Esophagus (tissue), 2 donors: Measurements from ENCODE around the gene MCCD1. TPM values are rescaled to one million over a fixed set of nuclear protein-coding genes. Genes with fewer than 3 reads are reported as not detected.
A peak's percentile ranks its signal among the peaks of the same experiment; 100 is the strongest.
"Not testable (repeated sequence)": the region's sequence is repeated elsewhere in the genome, so short reads cannot be mapped to it uniquely, and the experiment has no call there.

ENCODE experiments used
- H3K27ac ChIP-seq, 2 donors: one replicate each; pipeline ENCODE4 v1.5.1; 2013; ENCODE audit warnings: low read depth in 2 of 2, mild to moderate bottlenecking in 2 of 2, inconsistent platforms in 1 of 2, low read length in 1 of 2, moderate library complexity in 1 of 2
- H3K27me3 ChIP-seq, 2 donors: one replicate each; pipeline ENCODE4 v1.6.1; 2013; ENCODE audit warnings: low read length in 2 of 2, control low read depth in 1 of 2, mild to moderate bottlenecking in 1 of 2; ENCODE audit not compliant: insufficient read depth in 2 of 2, control insufficient read depth in 1 of 2
- H3K36me3 ChIP-seq, 2 donors: one replicate each; pipeline ENCODE4 v1.6.1; 2013; ENCODE audit warnings: low read length in 1 of 2; ENCODE audit not compliant: control insufficient read depth in 2 of 2, insufficient read depth in 2 of 2
- H3K4me1 ChIP-seq, 2 donors: one replicate each; pipeline ENCODE4 v1.6.1; 2013; ENCODE audit warnings: low read length in 1 of 2; ENCODE audit not compliant: control insufficient read depth in 2 of 2, insufficient read depth in 2 of 2
- H3K4me3 ChIP-seq, 2 donors: one replicate each; pipeline ENCODE4 v1.5.1; 2013; ENCODE audit warnings: low read length in 2 of 2, mild to moderate bottlenecking in 2 of 2, low read depth in 1 of 2, moderate library complexity in 1 of 2
- H3K9me3 ChIP-seq, 2 donors: one replicate each; pipeline ENCODE4 v1.6.1; 2013; ENCODE audit warnings: mild to moderate bottlenecking in 2 of 2, low read depth in 1 of 2, low read length in 1 of 2, moderate library complexity in 1 of 2; ENCODE audit not compliant: control insufficient read depth in 2 of 2, insufficient read depth in 1 of 2
- WGBS, 2 donors: extraction: QIAGEN DNeasy Blood & Tissue Kit; methylation state at CpG; one replicate each; pipeline ENCODE4 v1.1.7; 2013; 5-methylcytosine and 5-hydroxymethylcytosine counted together
- polyA plus RNA-seq, 2 donors: library from polyadenylated mRNA; stranded (reverse); fragments of 200-250 nt; gene quantifications; one replicate each; pipeline ENCODE4 v1.2.3, GENCODE V29; 2013
- donor health status: healthy with polysubstance abuse.
- donor health status: Bipolar disorder and iron deficiency.

Gene MCCD1
- polyA plus RNA-seq, 2 donors = not detected

GRCh38 chr6:31490115-31490873 is 38.5 kb upstream of the MCCD1 start:
- no peaks in the 10 kb centered on the region for H3K27me3 ChIP-seq
- no peak overlapping the region for H3K4me3 ChIP-seq
- no peaks in the 10 kb centered on the region for H3K9me3 ChIP-seq
- no peak overlapping the region for H3K27ac ChIP-seq
- H3K36me3 ChIP-seq = no peaks in the 10 kb centered on the region
- H3K4me1 ChIP-seq = peaks cover 0 to 2% of the 10 kb centered on the region in 2 donors
- WGBS, 2 donors = 54 to 73% methylated on average over 16 of the region's 16 CpGs

- H3K27me3 ChIP-seq, H3K4me1 ChIP-seq: not testable (repeated sequence)
- peak overlapping the region; percentile 39 to 56 for H3K4me3 ChIP-seq
Measured at GRCh38 chr6:31493550-31493874, 35.2 kb upstream of the MCCD1 start.

GRCh38 chr6:31493875-31494694 is 34.7 kb upstream of the MCCD1 start:
- H3K9me3 ChIP-seq = no peaks in the 10 kb centered on the region
- H3K36me3 ChIP-seq = no peaks in the 10 kb centered on the region
- peaks cover 0 to 2% of the 10 kb centered on the region in 2 donors for H3K27me3 ChIP-seq
- H3K27ac ChIP-seq = peak overlapping the region; percentile 56 to 66
- 0% methylated on average over 57 to 58 of the region's 58 CpGs for WGBS, 2 donors
- H3K4me3 ChIP-seq = peak overlapping the region; percentile 39 to 56
- peaks cover 2 to 8% of the 10 kb centered on the region in 2 donors for H3K4me1 ChIP-seq

More at GRCh38 chr6:31493550-31493874, 35.2 kb upstream of the MCCD1 start:
- not testable (repeated sequence) for H3K27ac ChIP-seq, H3K9me3 ChIP-seq, H3K36me3 ChIP-seq
- 2 to 3% methylated on average over 2 of the region's 2 CpGs for WGBS, 2 donors

- Histone ChIP-seq H3K27me3 (peaks cover 0 to 2% of the 10 kb centered on the region in 2 donors), H3K4me1 (peaks cover 2 to 8% of the 10 kb centered on the region in 2 donors), H3K4me3 (no peak overlapping the region), H3K9me3 (no peaks in the 10 kb centered on the region), H3K27ac (no peak overlapping the region), H3K36me3 (no peaks in the 10 kb centered on the region)
- WGBS, 2 donors = 57% methylated on average over 2 of the region's 2 CpGs
Measured at GRCh38 chr6:31495580-31495979, 33.2 kb upstream of the MCCD1 start.

- not testable (repeated sequence) for H3K4me3 ChIP-seq, H3K27ac ChIP-seq, H3K36me3 ChIP-seq, H3K4me1 ChIP-seq, H3K27me3 ChIP-seq, H3K9me3 ChIP-seq
- WGBS, 2 donors = 49 to 61% methylated on average over 4 of the region's 4 CpGs
Measured at GRCh38 chr6:31496826-31497225, 31.9 kb upstream of the MCCD1 start.

- H3K36me3 ChIP-seq = no peaks in the 10 kb centered on the region
- peaks cover 2 to 8% of the 10 kb centered on the region in 2 donors for H3K4me1 ChIP-seq
- peak within 1 kb of the TSS; percentile 24 to 48 for H3K27ac ChIP-seq
- WGBS, 2 donors = 1% methylated on average over 60 to 64 of the region's 64 CpGs
- peak within 1 kb of the TSS; percentile 62 to 69 for H3K4me3 ChIP-seq
- peaks cover 0 to 2% of the 10 kb centered on the region in 2 donors for H3K27me3 ChIP-seq
- H3K9me3 ChIP-seq = no peaks in the 10 kb centered on the region
Measured at GRCh38 chr6:31497531-31498476, 31.0 kb upstream of the MCCD1 start, which contains the start of gene MICB. Gene MICB (plus strand): TSS chr6:31498145. CDS start chr6:31498194, 49 bp downstream.

- Histone ChIP-seq H3K4me1 (peaks cover 2 to 8% of the 10 kb centered on the region in 2 donors), H3K9me3 (no peaks in the 10 kb centered on the region), H3K4me3 (peak overlapping the region in 1 of 2 donors; percentile 10), H3K27me3 (peaks cover 0 to 2% of the 10 kb centered on the region in 2 donors), H3K36me3 (no peaks in the 10 kb centered on the region), H3K27ac (no peak overlapping the region)
- 17 to 18% methylated on average over 21 of the region's 21 CpGs for WGBS, 2 donors
Measured at GRCh38 chr6:31498748-31499147, 30.0 kb upstream of the MCCD1 start.

GRCh38 chr6:31499648-31500047 is 29.1 kb upstream of the MCCD1 start:
- not testable (repeated sequence) for H3K27ac ChIP-seq, H3K27me3 ChIP-seq, H3K9me3 ChIP-seq, H3K36me3 ChIP-seq, H3K4me3 ChIP-seq, H3K4me1 ChIP-seq
- WGBS, 2 donors = 93 to 100% methylated on average over 1 of the region's 2 CpGs

GRCh38 chr6:31502586-31502985 is 26.2 kb upstream of the MCCD1 start:
- Histone ChIP-seq H3K27ac (no peak overlapping the region), H3K4me1 (peaks cover 2 to 6% of the 10 kb centered on the region in 2 donors), H3K4me3 (no peak overlapping the region), H3K9me3 (no peaks in the 10 kb centered on the region), H3K36me3 (peaks cover 0 to 13% of the 10 kb centered on the region in 2 donors), H3K27me3 (no peaks in the 10 kb centered on the region)
